ENCODE data around the gene SLC27A3. TPM values are rescaled to one million over a fixed set of nuclear protein-coding genes. Genes with fewer than 3 reads are reported as not detected.

SLC27A3 gene
- 100 to 1,000 TPM in 1 of 4 donors, 10 to 100 TPM in 3; 15.2 to 159 (median 26.2) TPM for total RNA-seq

GRCh38 chr1:153774780-153775457, at the start of gene SLC27A3:
SLC27A3 (plus strand) TSS chr1:153775407; CDS start chr1:153775498, 91 bp downstream.
- WGBS, 2 donors (ENCODE audit: low coverage in 1 of 2): 6% methylated on average over 19 of the region's 35 CpGs; no CpG with 5 or more reads in 1 of the 2 donors
- Histone ChIP-seq H3K9me3 (no peaks in the 10 kb centered on the region), H3K27me3 (no peaks in the 10 kb centered on the region), H3K4me3 (peak within 1 kb of the TSS; percentile 51 to 92 (median 86)), H3K36me3 (peaks cover 0 to 10% (median 0%) of the 10 kb centered on the region in 4 donors), H3K27ac (peak within 1 kb of the TSS; percentile 86 to 97 (median 92)), H3K4me1 (peaks cover 12 to 32% (median 21%) of the 10 kb centered on the region in 4 donors)
- peak; percentile 77 for DNase-seq
- TF ChIP-seq POLR2AphosphoS5 (IDR thresholded peaks at IDR 0.05) (peak in 1 of 3 donors; percentile 12), EP300 (IDR thresholded peaks at IDR 0.05; ENCODE audit: low read depth) (no peak)
- intact Hi-C loops (cut with DNase I; ENCODE audit: low total_unique reads): loop anchor here (1.0 kb wide), 1 partner anchor 97 kb away; the partner anchor contains the start of gene NPR1
- in situ Hi-C loops (cut with MboI; ENCODE audit: low pct_ligation_motif_present in 1 of 4, low pct_unique_long_range_greater_than_20kb in 1 of 4, low sequenced_read_pairs in 3 of 4): loop anchor here in 1 of 4 donors (10.0 kb wide), 1 partner anchor 100 kb away; the partner anchor contains the start of genes ILF2 and NPR1

GRCh38 chr1:153727463-153728304, 47.5 kb upstream of the SLC27A3 start, which contains the start of gene INTS3:
INTS3 (plus strand) TSS chr1:153728050; CDS start chr1:153728635, 585 bp downstream.
- Histone ChIP-seq H3K9me3 (no peaks in the 10 kb centered on the region), H3K27me3 (no peaks in the 10 kb centered on the region), H3K4me3 (peak within 1 kb of the TSS; percentile 53 to 100 (median 82)), H3K4me1 (peaks cover 3 to 26% (median 5%) of the 10 kb centered on the region in 4 donors), H3K27ac (peak within 1 kb of the TSS; percentile 89 to 100 (median 98)), H3K36me3 (no peaks in the 10 kb centered on the region)
- in situ Hi-C loops (cut with MboI; ENCODE audit: low pct_ligation_motif_present in 1 of 4, low pct_unique_long_range_greater_than_20kb in 1 of 4, low sequenced_read_pairs in 3 of 4): loop anchor here in 1 of 4 donors (25.0 kb wide), 1 partner anchor 215 kb away; no protein-coding TSS in a partner anchor
- peak; percentile 100 for DNase-seq
- whole genome bisulfite sequencing, 2 donors (ENCODE audit: low coverage in 1 of 2): 1% methylated on average over 43 of the region's 49 CpGs; no CpG with 5 or more reads in 1 of the 2 donors
- TF ChIP-seq POLR2A (IDR thresholded peaks at IDR 0.05) (peak; percentile 70), POLR2AphosphoS5 (IDR thresholded peaks at IDR 0.05) (peak; percentile 67 to 78 (median 78)), EP300 (IDR thresholded peaks at IDR 0.05; ENCODE audit: low read depth) (no peak), CTCF (IDR thresholded peaks at IDR 0.05) (peak in 2 of 5 experiments; percentile 18 to 19)
- intact Hi-C loops (cut with DNase I; ENCODE audit: low total_unique reads): no loop called here

GRCh38 chr1:153728305-153729066, 46.7 kb upstream of the SLC27A3 start:
- no peaks in the 10 kb centered on the region for H3K27me3 ChIP-seq
- no peaks in the 10 kb centered on the region for H3K9me3 ChIP-seq
- peak overlapping the region; percentile 53 to 100 (median 82) for H3K4me3 ChIP-seq
- in situ Hi-C loops (cut with MboI; ENCODE audit: low pct_ligation_motif_present in 1 of 4, low pct_unique_long_range_greater_than_20kb in 1 of 4, low sequenced_read_pairs in 3 of 4) (loop anchor here in 1 of 4 donors (25.0 kb wide), 1 partner anchor 216 kb away; no protein-coding TSS in a partner anchor), intact Hi-C loops (cut with DNase I; ENCODE audit: low total_unique reads) (no loop called here)
- WGBS, 2 donors (ENCODE audit: low coverage in 1 of 2): 1 to 2% methylated on average over 5 to 19 of the region's 19 CpGs
- H3K27ac ChIP-seq: peak overlapping the region; percentile 89 to 100 (median 98)
- DNase-seq: peak; percentile 41
- peaks cover 3 to 26% (median 5%) of the 10 kb centered on the region in 4 donors for H3K4me1 ChIP-seq
- H3K36me3 ChIP-seq: no peaks in the 10 kb centered on the region
- TF ChIP-seq CTCF (IDR thresholded peaks at IDR 0.05) (no peak), POLR2AphosphoS5 (IDR thresholded peaks at IDR 0.05) (peak in 1 of 3 donors; percentile 7)

- Histone ChIP-seq H3K27ac (no peak overlapping the region), H3K4me1 (peaks cover 3 to 38% (median 8%) of the 10 kb centered on the region in 4 donors), H3K9me3 (no peaks in the 10 kb centered on the region), H3K4me3 (no peak overlapping the region), H3K27me3 (no peaks in the 10 kb centered on the region), H3K36me3 (no peaks in the 10 kb centered on the region)
- TF ChIP-seq POLR2A (IDR thresholded peaks at IDR 0.05) (no peak), CTCF (IDR thresholded peaks at IDR 0.05) (no peak), POLR2AphosphoS5 (IDR thresholded peaks at IDR 0.05) (no peak), EP300 (IDR thresholded peaks at IDR 0.05; ENCODE audit: low read depth) (no peak)
- intact Hi-C loops (cut with DNase I; ENCODE audit: low total_unique reads): no loop called here
- WGBS, 2 donors (ENCODE audit: low coverage in 1 of 2): 57% methylated on average over 5 of the region's 5 CpGs; no CpG with 5 or more reads in 1 of the 2 donors
- in situ Hi-C loops (cut with MboI; ENCODE audit: low pct_ligation_motif_present in 1 of 4, low pct_unique_long_range_greater_than_20kb in 1 of 4, low sequenced_read_pairs in 3 of 4): loop anchor here in 1 of 4 donors (25.0 kb wide), 1 partner anchor 218 kb away; no protein-coding TSS in a partner anchor
- no peak for DNase-seq
These were observed 44.7 kb upstream of the SLC27A3 start for GRCh38 chr1:153730468-153730988.
